ENCODE data around the gene IRS1.

Gene IRS1

GRCh38 chr2:226818930-226819329 lies 19.3 kb upstream of the IRS1 start:
- DNase-seq (ENCODE audit: low read depth, low spot score) = no peak

DNA sequence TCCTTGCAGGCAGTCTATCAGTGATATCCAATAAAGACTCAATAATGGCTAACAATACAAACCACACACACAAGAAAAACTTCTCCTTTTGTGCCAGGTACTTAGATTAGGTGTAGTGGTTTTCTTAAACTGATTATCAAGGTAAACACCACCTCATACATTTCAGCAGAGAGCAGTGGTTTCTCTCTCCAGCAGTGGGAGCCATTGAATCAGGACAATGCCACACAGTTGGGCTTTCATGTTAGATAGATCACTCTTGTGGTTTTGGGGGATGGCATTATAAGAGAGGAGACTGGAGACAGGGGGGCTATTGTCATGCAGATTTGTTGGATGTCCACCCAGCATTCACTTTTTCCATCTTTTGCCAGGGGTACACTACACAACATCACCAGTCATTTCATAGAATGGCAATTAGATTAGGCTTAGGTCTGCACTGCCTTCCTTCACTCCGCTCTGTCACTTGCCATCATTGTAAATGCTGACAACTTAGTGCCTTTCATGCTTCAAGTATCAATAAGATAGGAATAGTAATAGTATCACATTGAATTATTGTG lies 13.6 kb upstream of the IRS1 start:
- DNase-seq (ENCODE audit: low read depth, low spot score) = peak; percentile 20

GRCh38 chr2:226803410-226803809 lies 3.8 kb upstream of the IRS1 start:
- DNase-seq (ENCODE audit: low read depth, low spot score) = no peak

DNA sequence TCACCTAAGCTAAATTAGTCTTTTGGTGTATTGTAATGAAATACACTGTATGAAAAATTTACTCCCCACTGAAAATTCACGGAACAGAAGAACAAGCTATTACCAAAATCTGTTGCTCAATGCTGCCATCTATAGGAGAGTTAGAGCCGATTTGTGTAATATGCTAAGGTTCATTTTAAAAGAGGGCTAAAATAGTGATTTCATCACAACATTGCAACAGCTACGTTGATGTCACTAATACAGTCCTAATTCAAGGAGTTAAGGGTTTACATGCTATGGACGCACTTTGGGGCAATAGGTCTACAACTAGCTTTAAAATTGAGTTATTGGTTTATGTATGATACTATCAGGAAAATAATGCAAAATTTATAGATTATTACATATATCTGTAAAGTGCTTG lies 3.0 kb upstream of the IRS1 start:
- DNase-seq (ENCODE audit: low read depth, low spot score) = peak; percentile 84

GRCh38 chr2:226800941-226801784 lies 1.5 kb upstream of the IRS1 start:
- peak; percentile 97 for DNase-seq (ENCODE audit: low read depth, low spot score)

- peak; percentile 55 for DNase-seq (ENCODE audit: low read depth, low spot score)
Measured at GRCh38 chr2:226799976-226800940, 638 bp upstream of the IRS1 start.

DNA sequence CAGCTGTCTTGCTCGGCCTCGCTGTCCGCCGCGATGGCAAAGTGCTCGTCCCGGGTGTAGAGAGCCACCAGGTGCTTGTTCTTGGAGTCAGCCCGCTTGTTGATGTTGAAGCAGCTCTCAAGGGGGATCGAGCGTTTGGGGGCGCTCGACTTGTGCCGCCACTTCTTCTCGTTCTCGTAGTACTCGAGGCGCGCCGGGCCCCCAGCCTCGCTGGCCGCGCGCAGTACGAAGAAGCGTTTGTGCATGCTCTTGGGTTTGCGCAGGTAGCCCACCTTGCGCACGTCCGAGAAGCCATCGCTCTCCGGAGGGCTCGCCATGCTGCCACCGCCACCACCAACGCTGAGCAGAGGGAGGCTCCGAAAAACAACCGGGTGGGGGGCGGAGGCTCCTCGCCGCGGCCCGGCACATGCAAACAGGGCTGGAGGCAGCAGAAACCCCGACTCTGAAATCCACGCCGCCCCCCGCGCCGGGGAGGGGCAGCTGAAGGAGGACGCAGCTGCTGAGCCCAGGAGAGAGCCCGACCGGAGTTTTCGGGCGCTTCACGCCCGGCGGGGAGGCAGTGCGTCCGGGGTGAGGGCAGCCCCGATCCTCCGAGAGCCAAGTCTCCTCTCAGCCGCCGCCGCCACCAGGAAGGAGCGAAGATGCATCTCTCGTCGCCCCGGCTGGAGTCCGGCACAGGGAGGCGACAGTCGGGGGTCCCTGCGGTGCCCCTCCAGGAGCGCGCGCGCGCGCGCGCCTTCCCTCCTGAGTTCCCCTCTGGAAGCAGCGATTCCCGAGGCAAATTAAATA lies 1.0 kb downstream of the IRS1 start:
- DNase-seq (ENCODE audit: low read depth, low spot score) = peak; percentile 82

GRCh38 chr2:226797989-226798421 lies 1.6 kb downstream of the IRS1 start:
- no peak for DNase-seq (ENCODE audit: low read depth, low spot score)

DNA sequence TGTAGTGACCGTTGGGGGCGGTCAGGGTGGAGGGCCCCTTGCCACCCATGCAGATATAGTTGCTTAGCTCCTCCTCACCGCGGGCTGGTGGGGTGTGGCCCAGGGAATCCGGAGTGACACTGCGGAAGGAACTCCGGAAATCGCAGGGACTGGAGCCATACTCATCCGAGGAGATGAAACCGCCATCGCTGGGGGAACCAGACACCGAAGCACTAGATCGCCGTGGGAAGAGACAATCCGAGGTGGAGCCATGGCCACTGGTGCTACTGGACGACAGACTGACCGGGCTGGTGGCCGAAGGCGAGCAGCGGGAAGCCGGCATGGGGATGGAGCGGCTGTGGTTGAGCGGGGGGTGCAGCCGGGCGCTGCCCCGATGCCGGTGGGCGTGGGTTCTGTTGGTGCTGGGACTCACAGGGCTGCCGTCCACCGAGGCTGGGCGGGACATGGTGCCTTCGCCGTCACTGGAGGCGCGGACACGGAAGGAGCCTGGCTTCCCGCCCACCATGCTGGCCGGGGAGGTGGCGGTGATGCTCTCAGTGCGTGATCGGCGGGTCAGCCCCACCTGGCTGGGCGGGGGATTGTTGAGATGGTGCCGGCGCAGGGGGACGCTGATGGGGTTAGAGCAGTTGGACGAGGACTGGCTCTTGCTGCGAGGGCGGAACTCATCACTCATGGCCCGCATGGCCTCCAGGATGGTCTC lies 2.2 kb downstream of the IRS1 start:
- no peak for DNase-seq (ENCODE audit: low read depth, low spot score)

- peak; percentile 39 for DNase-seq (ENCODE audit: low read depth, low spot score)
Measured at GRCh38 chr2:226796840-226797288, 2.8 kb downstream of the IRS1 start.

GRCh38 chr2:226796012-226796839 lies 3.4 kb downstream of the IRS1 start:
- DNase-seq (ENCODE audit: low read depth, low spot score) = peak; percentile 27

DNA sequence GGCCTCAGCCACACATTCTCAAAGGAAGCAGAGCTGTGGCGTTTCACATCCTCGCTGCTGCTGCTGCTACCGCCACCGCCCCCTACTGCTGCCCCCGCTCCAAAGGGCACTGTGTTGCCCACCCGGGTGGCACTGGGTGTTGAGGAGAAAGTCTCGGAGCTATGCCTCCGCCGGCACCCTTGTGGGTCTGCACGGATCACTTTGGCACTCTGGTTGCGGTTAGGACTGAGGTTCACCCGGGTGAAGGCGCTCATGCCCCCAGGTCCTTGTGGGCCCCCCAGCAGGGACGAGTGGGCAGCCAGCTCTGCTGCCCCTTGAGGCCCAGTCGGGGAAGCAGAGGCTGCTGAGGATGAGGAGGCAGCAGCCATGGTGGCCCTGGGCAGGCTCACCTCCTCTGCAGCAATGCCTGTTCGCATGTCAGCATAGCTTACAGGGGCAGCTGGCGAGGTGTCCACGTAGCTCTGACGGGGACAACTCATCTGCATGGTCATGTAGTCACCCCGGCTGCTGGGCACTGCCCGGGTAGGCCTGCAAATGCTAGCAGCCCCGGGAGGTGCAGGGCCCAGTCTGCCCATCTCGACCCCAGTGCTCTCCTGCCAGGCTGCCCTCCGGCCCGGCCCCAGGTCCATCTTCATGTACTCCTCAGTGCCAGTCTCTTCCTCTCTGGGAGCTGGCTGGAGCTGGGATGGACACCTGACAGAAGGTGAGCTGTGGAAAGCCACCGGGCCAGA lies 4.2 kb downstream of the IRS1 start:
- peak; percentile 47 for DNase-seq (ENCODE audit: low read depth, low spot score)

DNA sequence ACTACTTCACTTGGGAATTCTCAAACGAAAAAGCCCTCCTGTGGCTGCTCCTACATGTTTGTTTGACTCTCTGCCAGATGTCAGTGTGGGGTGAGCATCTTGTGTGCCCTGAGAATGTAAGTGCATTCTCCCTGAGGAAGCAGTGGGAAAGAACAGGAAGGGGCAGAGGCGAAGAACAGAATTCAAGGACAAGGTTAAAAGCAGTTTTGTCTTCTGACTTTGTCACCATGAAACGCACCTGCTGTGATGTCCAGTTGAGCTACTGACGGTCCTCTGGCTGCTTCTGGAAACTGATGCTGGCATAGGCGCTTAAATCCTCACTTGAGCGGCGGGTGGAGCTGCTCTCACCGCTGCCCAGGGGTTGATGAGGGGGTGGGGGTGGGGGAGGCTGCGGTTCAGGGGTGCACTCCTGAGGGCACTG lies 4.9 kb downstream of the IRS1 start:
- DNase-seq (ENCODE audit: low read depth, low spot score) = peak; percentile 81

- DNase-seq (ENCODE audit: low read depth, low spot score) = peak; percentile 52
Measured at GRCh38 chr2:226794196-226794661, 5.4 kb downstream of the IRS1 start.

- peak; percentile 29 for DNase-seq (ENCODE audit: low read depth, low spot score)
Measured at GRCh38 chr2:226793646-226794045, 6.0 kb downstream of the IRS1 start.

DNA sequence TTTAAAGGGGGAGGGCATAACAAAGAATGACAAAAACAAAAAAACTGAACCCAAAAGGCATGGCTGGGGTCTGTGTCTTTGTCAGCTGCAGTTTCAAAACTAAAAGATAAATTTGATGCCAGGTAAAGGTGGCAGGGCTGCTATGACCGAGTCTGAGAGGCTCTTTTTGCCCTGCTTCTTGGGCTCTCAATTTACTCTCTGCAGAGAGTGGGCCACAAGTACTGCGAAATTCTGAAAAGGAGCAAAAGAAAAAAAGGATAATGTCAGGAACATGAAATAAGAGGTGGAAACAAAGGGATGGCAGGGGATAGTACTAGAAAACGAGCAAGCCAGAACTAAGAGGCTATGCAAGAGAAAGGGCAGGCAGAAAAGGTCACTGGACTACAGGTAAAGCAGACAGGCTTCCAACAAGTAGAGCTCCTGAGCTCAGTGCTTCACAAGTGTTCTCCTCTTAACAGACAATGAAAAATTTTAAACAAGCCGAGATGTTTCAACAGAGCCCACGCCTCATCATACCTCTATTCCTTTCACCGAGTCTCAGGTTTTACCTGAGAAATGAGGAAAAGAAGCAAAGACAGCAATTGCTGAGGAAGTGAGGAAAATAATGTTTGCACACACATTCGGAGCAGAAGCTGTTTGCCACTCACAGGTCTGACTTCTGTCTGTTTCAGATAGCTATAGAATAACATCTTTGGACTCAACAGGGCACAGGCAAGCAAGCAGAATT lies 7.3 kb downstream of the IRS1 start:
- peak; percentile 51 for DNase-seq (ENCODE audit: low read depth, low spot score)

- DNase-seq (ENCODE audit: low read depth, low spot score) = peak; percentile 98
Measured at GRCh38 chr2:226791487-226792081, 8.0 kb downstream of the IRS1 start.

DNA sequence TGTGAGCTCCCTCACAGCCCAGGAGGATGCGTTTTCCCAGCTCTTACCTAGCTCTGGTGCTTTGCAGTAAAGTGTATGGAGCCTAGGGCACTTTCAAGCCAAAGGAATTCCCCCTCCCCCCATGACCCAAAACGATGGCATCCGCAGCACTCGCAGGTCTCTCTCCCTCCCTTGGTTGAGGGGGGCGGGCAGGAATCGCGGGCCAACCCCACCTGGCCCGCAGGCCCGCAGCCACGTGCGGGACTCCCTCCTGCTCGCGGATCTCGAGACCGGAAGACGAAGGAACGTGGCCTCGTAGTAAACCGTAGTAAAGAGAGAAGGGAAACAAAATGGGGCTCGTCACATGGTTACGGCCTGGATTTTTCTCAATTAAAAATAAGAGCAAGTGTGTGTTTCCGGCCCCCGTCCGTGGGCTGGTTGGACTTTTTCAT lies 8.5 kb downstream of the IRS1 start:
- DNase-seq (ENCODE audit: low read depth, low spot score) = no peak

Measured in astrocyte of the hippocampus (primary cell).